ENCODE results near the gene SLC7A8.

- TF ChIP-seq FOS (IDR thresholded peaks at IDR 0.05; ENCODE audit: low read depth, low read length) = no peak
- TF ChIP-seq, protein P1, sequence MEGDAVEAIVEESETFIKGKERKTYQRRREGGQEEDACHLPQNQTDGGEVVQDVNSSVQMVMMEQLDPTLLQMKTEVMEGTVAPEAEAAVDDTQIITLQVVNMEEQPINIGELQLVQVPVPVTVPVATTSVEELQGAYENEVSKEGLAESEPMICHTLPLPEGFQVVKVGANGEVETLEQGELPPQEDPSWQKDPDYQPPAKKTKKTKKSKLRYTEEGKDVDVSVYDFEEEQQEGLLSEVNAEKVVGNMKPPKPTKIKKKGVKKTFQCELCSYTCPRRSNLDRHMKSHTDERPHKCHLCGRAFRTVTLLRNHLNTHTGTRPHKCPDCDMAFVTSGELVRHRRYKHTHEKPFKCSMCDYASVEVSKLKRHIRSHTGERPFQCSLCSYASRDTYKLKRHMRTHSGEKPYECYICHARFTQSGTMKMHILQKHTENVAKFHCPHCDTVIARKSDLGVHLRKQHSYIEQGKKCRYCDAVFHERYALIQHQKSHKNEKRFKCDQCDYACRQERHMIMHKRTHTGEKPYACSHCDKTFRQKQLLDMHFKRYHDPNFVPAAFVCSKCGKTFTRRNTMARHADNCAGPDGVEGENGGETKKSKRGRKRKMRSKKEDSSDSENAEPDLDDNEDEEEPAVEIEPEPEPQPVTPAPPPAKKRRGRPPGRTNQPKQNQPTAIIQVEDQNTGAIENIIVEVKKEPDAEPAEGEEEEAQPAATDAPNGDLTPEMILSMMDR (conservative IDR thresholded peaks at IDR 0.05; ENCODE audit: low read depth, low read length) = no peak
Observed at GRCh38 chr14:23174296-23175184, 8.9 kb downstream of the SLC7A8 start.

Data from IMR-90 (cell line).